Esophagus squamous epithelium (tissue), 4 donors: Measurements from ENCODE around the gene SETD2.

ENCODE experiments used
- CTCF ChIP-seq, 6 experiments: fragments of 450-650 bp in 4 of 6; fragments of 200-600 bp in 2 of 6; sonication (generic) in 2 of 6; IDR thresholded peaks; one replicate each; pipeline ENCODE4 v1.5.1; 2016 to 2019; ENCODE audit warnings: antibody characterized with exemption in 6 of 6, mild to moderate bottlenecking in 4 of 6, moderate library complexity in 4 of 6
- POLR2A ChIP-seq, 4 donors: fragments of 450-650 bp; IDR thresholded peaks; one replicate each; pipeline ENCODE4 v1.6.1; 2017; ENCODE audit warnings: antibody characterized with exemption in 4 of 4, mild to moderate bottlenecking in 4 of 4, moderate library complexity in 3 of 4

GRCh38 chr3:46986055-46986730, 177.7 kb downstream of the SETD2 start:
- no peak for TF ChIP-seq CTCF (IDR thresholded peaks at IDR 0.05)
- no peak for TF ChIP-seq POLR2A (IDR thresholded peaks at IDR 0.05)
